ENCODE results near the gene EPOP. TPM values are rescaled to one million over a fixed set of nuclear protein-coding genes. Genes with fewer than 3 reads are reported as not detected.
A peak's percentile ranks its signal among the peaks of the same experiment; 100 is the strongest.

The EPOP gene
- total RNA-seq, 4 donors from 2014 or later: 1.8 to 8.7 (median 3.3) TPM

DNA sequence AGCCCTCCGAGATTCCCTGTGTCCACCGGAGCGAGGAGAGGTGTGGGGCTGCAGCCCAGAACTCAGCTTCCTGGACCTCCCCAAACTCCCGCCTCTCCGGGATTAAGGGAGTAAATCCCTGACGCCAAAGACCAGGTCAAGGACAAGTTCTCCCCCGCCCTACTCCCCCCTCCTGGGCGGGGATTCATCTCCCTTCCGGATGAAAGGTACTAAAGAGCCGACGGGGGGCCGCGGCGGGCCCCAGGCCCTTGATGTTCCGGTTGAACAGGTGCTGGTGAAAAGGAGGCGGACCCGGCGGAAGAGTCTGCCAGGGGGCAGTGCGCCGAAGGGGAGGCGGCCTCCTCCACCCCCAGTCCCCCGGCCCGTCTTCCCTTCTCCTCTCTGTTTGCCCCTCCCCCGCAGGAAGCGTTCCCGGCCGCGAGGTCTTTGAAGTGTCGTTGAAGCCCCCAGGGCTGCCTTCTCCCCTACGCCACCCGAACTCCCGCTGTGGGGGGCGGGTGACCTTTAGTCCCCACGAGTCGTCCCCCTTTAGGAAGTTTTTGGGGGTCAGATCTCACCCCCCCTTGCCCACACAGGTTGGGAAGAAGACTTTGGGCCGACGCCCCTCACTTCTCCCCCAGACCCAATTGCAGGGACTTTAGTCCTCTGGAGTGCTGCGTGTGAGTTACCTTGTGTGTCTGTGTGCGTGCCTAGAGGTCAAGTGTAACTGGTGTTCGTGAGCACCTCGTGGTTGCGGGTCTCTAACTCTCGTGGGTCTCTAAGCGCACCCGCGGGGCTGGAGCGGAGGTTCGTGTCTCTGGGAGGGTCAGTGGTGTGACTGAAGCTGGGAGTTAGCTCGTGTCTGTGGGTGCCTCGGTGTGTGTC lies 29.2 kb upstream of the EPOP start:
- 1% methylated on average over 39 to 50 of the region's 50 CpGs for WGBS, 2 donors
- intact Hi-C loops (cut with DNase I; ENCODE audit: low total_unique reads): no loop called here
- DNase-seq (ENCODE audit: low spot score in 2 of 2): peak; percentile 71 to 95
- peak overlapping the region; percentile 88 for H3K4me3 ChIP-seq (ENCODE audit: low read depth, poor library complexity, severe bottlenecking)
- no peak for TF ChIP-seq POLR2A (IDR thresholded peaks at IDR 0.05)
- TF ChIP-seq, protein P1, sequence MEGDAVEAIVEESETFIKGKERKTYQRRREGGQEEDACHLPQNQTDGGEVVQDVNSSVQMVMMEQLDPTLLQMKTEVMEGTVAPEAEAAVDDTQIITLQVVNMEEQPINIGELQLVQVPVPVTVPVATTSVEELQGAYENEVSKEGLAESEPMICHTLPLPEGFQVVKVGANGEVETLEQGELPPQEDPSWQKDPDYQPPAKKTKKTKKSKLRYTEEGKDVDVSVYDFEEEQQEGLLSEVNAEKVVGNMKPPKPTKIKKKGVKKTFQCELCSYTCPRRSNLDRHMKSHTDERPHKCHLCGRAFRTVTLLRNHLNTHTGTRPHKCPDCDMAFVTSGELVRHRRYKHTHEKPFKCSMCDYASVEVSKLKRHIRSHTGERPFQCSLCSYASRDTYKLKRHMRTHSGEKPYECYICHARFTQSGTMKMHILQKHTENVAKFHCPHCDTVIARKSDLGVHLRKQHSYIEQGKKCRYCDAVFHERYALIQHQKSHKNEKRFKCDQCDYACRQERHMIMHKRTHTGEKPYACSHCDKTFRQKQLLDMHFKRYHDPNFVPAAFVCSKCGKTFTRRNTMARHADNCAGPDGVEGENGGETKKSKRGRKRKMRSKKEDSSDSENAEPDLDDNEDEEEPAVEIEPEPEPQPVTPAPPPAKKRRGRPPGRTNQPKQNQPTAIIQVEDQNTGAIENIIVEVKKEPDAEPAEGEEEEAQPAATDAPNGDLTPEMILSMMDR (IDR thresholded peaks at IDR 0.05): peak in 1 of 3 donors; percentile 54

- peak in 1 of 2 donors; percentile 31 for DNase-seq (ENCODE audit: low spot score in 2 of 2)
- 1 to 3% methylated on average over 55 of the region's 55 CpGs for WGBS, 2 donors
- peak overlapping the region; percentile 88 for H3K4me3 ChIP-seq (ENCODE audit: low read depth, poor library complexity, severe bottlenecking)
- intact Hi-C loops (cut with DNase I; ENCODE audit: low total_unique reads): no loop called here
- TF ChIP-seq POLR2A (IDR thresholded peaks at IDR 0.05): no peak
- TF ChIP-seq, protein P1 (IDR thresholded peaks at IDR 0.05): no peak
Measured at GRCh38 chr17:38702916-38703741, 28.4 kb upstream of the EPOP start.

- intact Hi-C loops (cut with DNase I; ENCODE audit: low total_unique reads): no loop called here
Measured at GRCh38 chr17:38702166-38702915, 27.6 kb upstream of the EPOP start.

GRCh38 chr17:38701504-38702165 lies 26.9 kb upstream of the EPOP start:
- 2 to 3% methylated on average over 8 to 25 of the region's 25 CpGs for WGBS, 2 donors
- intact Hi-C loops (cut with DNase I; ENCODE audit: low total_unique reads): no loop called here
- TF ChIP-seq POLR2A (IDR thresholded peaks at IDR 0.05): no peak
- TF ChIP-seq, protein P1 (IDR thresholded peaks at IDR 0.05): no peak
- peak overlapping the region; percentile 52 for H3K4me3 ChIP-seq (ENCODE audit: low read depth, poor library complexity, severe bottlenecking)
- DNase-seq (ENCODE audit: low spot score in 2 of 2): peak in 1 of 2 donors; percentile 36

More at GRCh38 chr17:38702166-38702915, 27.6 kb upstream of the EPOP start:
- 0 to 1% methylated on average over 63 to 68 of the region's 81 CpGs for WGBS, 2 donors
- TF ChIP-seq, protein P1 (IDR thresholded peaks at IDR 0.05): no peak
- TF ChIP-seq POLR2A (IDR thresholded peaks at IDR 0.05): peak in 1 of 2 donors; percentile 47
- peak; percentile 81 to 98 for DNase-seq (ENCODE audit: low spot score in 2 of 2)
- peak overlapping the region; percentile 52 for H3K4me3 ChIP-seq (ENCODE audit: low read depth, poor library complexity, severe bottlenecking)

DNA sequence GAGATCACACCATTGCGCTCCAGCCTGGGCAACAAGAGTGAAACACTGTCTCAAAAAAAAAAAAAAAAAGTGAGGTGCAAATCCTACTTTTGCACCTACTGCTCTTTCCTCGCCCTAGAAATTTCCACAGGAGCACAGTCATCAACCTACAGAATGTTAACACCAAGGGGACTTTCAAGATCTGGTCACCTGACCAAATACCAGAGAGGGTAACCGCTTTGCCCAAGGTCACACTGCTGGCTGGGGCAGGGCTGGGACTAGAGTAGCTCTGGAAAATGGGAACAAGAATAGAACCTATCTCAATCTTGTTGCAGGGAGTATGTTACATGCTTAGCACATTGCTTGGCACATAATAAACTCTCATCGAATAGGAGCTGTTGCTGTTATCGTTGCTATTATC lies 24.0 kb upstream of the EPOP start:
- intact Hi-C loops (cut with DNase I; ENCODE audit: low total_unique reads): no loop called here
- H3K4me3 ChIP-seq (ENCODE audit: low read depth, poor library complexity, severe bottlenecking): no peak overlapping the region
- 89 to 90% methylated on average over 5 of the region's 5 CpGs for WGBS, 2 donors
- DNase-seq (ENCODE audit: low spot score in 2 of 2): no peak
- TF ChIP-seq, protein P1 (IDR thresholded peaks at IDR 0.05): no peak
- TF ChIP-seq POLR2A (IDR thresholded peaks at IDR 0.05): no peak
